GM12878 (cell line): ENCODE data around the gene BMPR1B. TPM values are rescaled to one million over a fixed set of nuclear protein-coding genes. Genes with fewer than 3 reads are reported as not detected.

Source experiments
- ATAC-seq: fragments of 200-7000 bp; cut with Tn5 transposase; 3 replicates; pipeline ENCODE4 v1.9.1; 2020; ENCODE audit warnings: mild to moderate bottlenecking, moderate library complexity
- BruUV-seq: library from RNA; stranded (reverse); fragments of 400-500 nt; replicated peaks from 2 replicates; lab custom pipeline; 2021; lab: Mats Ljungman, UMichigan
- CTCF ChIA-PET: fragments of 300-600 bp; sonication (Branson Sonifier 250); formaldehyde crosslinking; extraction: SDS; loops from one replicate; lab custom pipeline; 2021; ENCODE audit warnings: inconsistent platforms; lab: Yijun Ruan, JAX
- POLR2A ChIA-PET: fragments of 350-600 bp; formaldehyde crosslinking; extraction: SDS; loops from one replicate; lab custom pipeline; 2021; ENCODE audit warnings: inconsistent platforms; lab: Charles Lee
- RAD21 ChIA-PET: fragments of 300-600 bp; sonication (Branson Sonifier 250); formaldehyde crosslinking; loops from one replicate; lab custom pipeline; 2023; ENCODE audit warnings: antibody characterized with exemption; ENCODE audit not compliant: unreplicated experiment; lab: Charles Lee
- SMC1A ChIA-PET: fragments of 300-600 bp; sonication (Branson Sonifier 250); formaldehyde crosslinking; loops from one replicate; lab custom pipeline; 2023; ENCODE audit not compliant: unreplicated experiment, uncharacterized antibody; lab: Charles Lee
- DNase-seq: peaks from one replicate; pipeline ENCODE4 v3.0.0-alpha.2; 2011; ENCODE audit warnings: low read depth, low spot score
- FAIRE-seq: peaks from 3 replicates; lab custom pipeline; 2011; peaks lifted over from hg19 to GRCh38; lab: Jason Lieb, UNC
- H2AFZ ChIP-seq: 2 replicates; pipeline ENCODE4 v1.6.0; 2011; ENCODE audit warnings: low read depth, low read length, control low read depth; ENCODE audit not compliant: control insufficient read depth
- H3K27ac ChIP-seq: 2 replicates; pipeline ENCODE4 v1.5.1; 2011; ENCODE audit warnings: control low read depth; ENCODE audit not compliant: control insufficient read depth, insufficient read depth
- H3K27me3 ChIP-seq, 2 experiments: replicated peaks in 1 of 2; 2 replicates each; pipeline versions ENCODE4 v1.6.0 to v1.6.1; 2011; ENCODE audit warnings: low read length in 1 of 2; ENCODE audit not compliant: control insufficient read depth in 2 of 2, insufficient read depth in 2 of 2
- H3K36me3 ChIP-seq, 2 experiments: 2 replicates each; pipeline ENCODE4 v1.5.1; 2011; ENCODE audit warnings: low read length in 1 of 2; ENCODE audit not compliant: control insufficient read depth in 2 of 2, insufficient read depth in 2 of 2
- H3K4me1 ChIP-seq: 2 replicates; pipeline ENCODE4 v1.6.1; 2011; ENCODE audit warnings: mild to moderate bottlenecking, low read length, moderate library complexity, mixed read lengths; ENCODE audit not compliant: control insufficient read depth, insufficient read depth
- H3K4me2 ChIP-seq: 2 replicates; pipeline ENCODE4 v1.6.0; 2011; ENCODE audit warnings: control low read depth; ENCODE audit not compliant: control insufficient read depth, insufficient read depth
- H3K4me3 ChIP-seq: fragments of 200-600 bp; sonication (generic); 2 replicates; pipeline ENCODE4 v1.5.1; 2016
- H3K79me2 ChIP-seq: 2 replicates; pipeline ENCODE4 v1.6.0; 2011; ENCODE audit warnings: low read length; ENCODE audit not compliant: control insufficient read depth, insufficient read depth
- H3K9ac ChIP-seq: 2 replicates; pipeline ENCODE4 v1.8.0; 2011; ENCODE audit warnings: low read length, control low read depth, mixed read lengths; ENCODE audit not compliant: control insufficient read depth, insufficient read depth
- H3K9me3 ChIP-seq: replicated peaks from 3 replicates; pipeline ENCODE4 v1.5.1; 2011; ENCODE audit warnings: mild to moderate bottlenecking, low read length; ENCODE audit not compliant: control insufficient read depth, insufficient read depth
- H4K20me1 ChIP-seq: 2 replicates; pipeline ENCODE4 v1.6.0; 2011; ENCODE audit not compliant: control insufficient read depth, insufficient read depth
- LARP7 ChIP-seq: fragments of 450-650 bp; IDR thresholded peaks from 2 replicates; pipeline ENCODE4 v1.6.1; 2017; ENCODE audit warnings: mild to moderate bottlenecking
- RCOR1 ChIP-seq: conservative IDR thresholded peaks from 2 replicates; pipeline ENCODE4 v1.6.1; 2012; ENCODE audit warnings: low read depth, low read length, improper control_type of control experiment
- RUNX3 ChIP-seq: IDR thresholded peaks from 2 replicates; pipeline ENCODE4 v1.6.1; 2012; ENCODE audit warnings: low read length, inconsistent platforms
- SMAD5 ChIP-seq: IDR thresholded peaks from 2 replicates; pipeline ENCODE4 v1.6.1; 2016; ENCODE audit warnings: antibody characterized with exemption, low read depth
- ZNF592 ChIP-seq: fragments of 450-650 bp; IDR thresholded peaks from 2 replicates; pipeline ENCODE4 v1.6.1; 2017; ENCODE audit warnings: mild to moderate bottlenecking, moderate library complexity
- whole genome bisulfite sequencing: methylation state at CpG from one replicate; pipeline ENCODE4 v1.1.6; 2016; ENCODE audit warnings: low lambda C conversion rate; ENCODE audit not compliant: insufficient replicate concordance, insufficient coverage; ENCODE audit errors: missing lambda C conversion rate; 5-methylcytosine and 5-hydroxymethylcytosine counted together
- in situ Hi-C: fragments of 300-500 bp; cut with MboI; formaldehyde crosslinking; loops from 9 replicates; pipeline ENCODE4 v1.14.3; 2018; ENCODE audit warnings: mixed read lengths
- intact Hi-C: fragments of 100-400 bp; cut with micrococcal nuclease; formaldehyde crosslinking; loops from one replicate; pipeline ENCODE4 v1.14.2; 2022; ENCODE audit not compliant: unreplicated experiment
- polyA plus RNA-seq, 11 experiments: library from polyadenylated mRNA; depleted of rRNA in 4 of 11; unstranded in 6 of 11; stranded (reverse) in 5 of 11; fragments of >200 nt; fragmentation: Nextera tagmentation in 4 of 11; fragmentation: Illumina TruSeq in 1 of 11; extraction: Ambion mirVana in 4 of 11; extraction: Trizol in 1 of 11; gene quantifications; 1 replicate in 1 of 11; 2 replicates in 10 of 11; pipeline versions ENCODE4 v1.2.1 to v1.2.3, GENCODE V29; 2011 to 2016; ENCODE audit warnings: inconsistent platforms in 2 of 11, missing spikeins in 2 of 11, low read depth in 1 of 11
- total RNA-seq, 4 experiments: library from RNA; depleted of rRNA in 3 of 4; stranded (reverse); fragments of >200 nt in 3 of 4; fragmentation: Illumina TruSeq in 1 of 4; extraction: Trizol in 1 of 4; gene quantifications; 2 replicates each; pipeline versions ENCODE4 v1.2.1 to v1.2.3, GENCODE V29; 2013 to 2021

The BMPR1B gene
- total and polyA plus RNA-seq, 10 of the 15 experiments (the other 5 are each of a cell fraction or from before 2014, with no cell fraction given): not detected

DNA sequence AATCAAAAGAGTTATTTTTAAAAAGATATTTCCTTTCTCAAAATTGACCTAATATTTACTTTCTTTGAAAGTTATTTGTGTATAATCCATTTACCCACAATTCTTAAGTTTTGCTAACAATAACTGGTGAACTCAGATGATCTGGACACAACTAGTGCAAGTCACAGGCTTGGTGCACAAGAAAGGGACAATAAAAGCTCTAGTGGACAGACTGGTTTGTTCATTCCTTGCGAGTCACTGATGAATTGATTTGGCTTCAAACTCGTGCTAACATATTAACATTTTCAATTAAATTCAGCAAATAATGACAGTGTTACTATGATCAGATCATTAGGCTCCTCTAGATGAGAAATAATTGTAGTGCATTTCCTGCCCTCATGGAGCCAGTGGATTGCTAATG is 169.2 kb downstream of the BMPR1B start:
- in situ Hi-C loops: no loop called here
- Histone ChIP-seq H3K4me1 (no peaks in the 10 kb centered on the region), H3K9ac (no peak overlapping the region), H3K36me3 (no peaks in the 10 kb centered on the region), H2AFZ (no peak overlapping the region), H3K27ac (no peak overlapping the region), H3K4me2 (no peak overlapping the region), H3K4me3 (no peak overlapping the region), H3K27me3 (no peaks in the 10 kb centered on the region), H4K20me1 (no peaks in the 10 kb centered on the region), H3K79me2 (no peaks in the 10 kb centered on the region), H3K9me3 (no peaks in the 10 kb centered on the region)
- ChIA-PET RAD21 (no interaction called here), POLR2A (no interaction called here), SMC1A (no interaction called here), CTCF (no interaction called here)
- no peak for DNase-seq
- BruUV-seq: no TSS peak
- no peak for FAIRE-seq
- ATAC-seq: no peak
- intact Hi-C loops: no loop called here
- 14% methylated on average over 2 of the region's 2 CpGs for WGBS
- TF ChIP-seq SMAD5 (no peak), LARP7 (no peak), RUNX3 (no peak), ZNF592 (no peak), RCOR1 (no peak)
- TF ChIP-seq, all 136 proteins: peak for 0
